Measurements from ENCODE around the gene TEK. TPM values are rescaled to one million over a fixed set of nuclear protein-coding genes. Genes with fewer than 3 reads are reported as not detected.
A peak's percentile ranks its signal among the peaks of the same experiment; 100 is the strongest.

TEK gene
- total and polyA plus RNA-seq, 4 experiments from 2014 or later, result not detected

DNA sequence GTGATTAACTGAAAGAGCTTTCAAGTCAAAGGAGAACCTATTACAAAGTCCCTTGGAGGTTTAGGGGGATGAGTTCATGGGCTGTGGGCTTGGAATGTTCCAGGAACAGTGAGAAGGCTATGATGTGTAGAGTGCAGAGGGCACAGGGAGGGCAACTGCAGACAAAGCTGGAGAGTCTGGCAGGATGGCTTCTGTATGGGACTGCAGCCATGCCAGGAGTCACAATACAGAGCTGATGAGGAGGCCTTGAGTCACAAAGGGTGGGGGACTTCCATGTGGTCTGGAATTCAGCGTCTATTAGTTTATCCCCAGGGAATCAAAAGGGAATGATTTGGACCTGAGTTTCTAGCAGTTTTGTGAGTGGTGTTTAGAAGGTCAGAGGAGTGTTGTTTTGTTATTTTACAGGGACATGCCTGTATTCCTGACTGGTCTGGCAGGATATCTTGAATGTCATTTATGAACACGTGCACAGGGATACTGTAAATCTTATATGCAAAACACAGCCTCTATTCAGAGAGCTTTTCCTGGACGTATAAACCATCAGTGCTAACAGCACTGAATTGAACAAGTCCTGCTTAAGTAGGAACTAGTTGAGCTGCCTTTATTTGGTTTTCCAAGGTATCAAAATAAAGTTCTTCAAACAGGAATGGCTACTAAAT is 14.3 kb upstream of the TEK start:
- H3K27ac Mint-ChIP-seq, result no peak overlapping the region
- H3K9me3 Mint-ChIP-seq, result peaks cover 0 to 6% (median 0%) of the 10 kb centered on the region in 8 donors
- POLR2A ChIA-PET (ENCODE audit: partially characterized antibody), result no interaction called here
- Histone ChIP-seq H3K4me1 (ENCODE audit: insufficient read depth, low read length) (no peaks in the 10 kb centered on the region), H3K27me3 (ENCODE audit: insufficient read depth, low read length) (no peaks in the 10 kb centered on the region), H3K36me3 (ENCODE audit: insufficient read depth, low read length) (no peaks in the 10 kb centered on the region), H3K9me3 (ENCODE audit: control insufficient read depth in 1 of 2, low read length in 2 of 2) (no peaks in the 10 kb centered on the region), H3K4me3 (ENCODE audit: low read length in 2 of 2) (no peak overlapping the region), H3K27ac (ENCODE audit: low read depth, low read length) (no peak overlapping the region)
- no peak overlapping the region for H3K4me3 Mint-ChIP-seq
- peaks cover 13 to 21% of the 10 kb centered on the region in 2 donors for H3K27me3 Mint-ChIP-seq
- intact Hi-C loops (cut with micrococcal nuclease), result no loop called here
- H3K36me3 Mint-ChIP-seq, result no peaks in the 10 kb centered on the region
- CTCF ChIA-PET (ENCODE audit: partially characterized antibody), result no interaction called here
- peaks cover 0 to 2% (median under 1%) of the 10 kb centered on the region in 4 donors for H3K4me1 Mint-ChIP-seq
- DNase-seq, result no peak

DNA sequence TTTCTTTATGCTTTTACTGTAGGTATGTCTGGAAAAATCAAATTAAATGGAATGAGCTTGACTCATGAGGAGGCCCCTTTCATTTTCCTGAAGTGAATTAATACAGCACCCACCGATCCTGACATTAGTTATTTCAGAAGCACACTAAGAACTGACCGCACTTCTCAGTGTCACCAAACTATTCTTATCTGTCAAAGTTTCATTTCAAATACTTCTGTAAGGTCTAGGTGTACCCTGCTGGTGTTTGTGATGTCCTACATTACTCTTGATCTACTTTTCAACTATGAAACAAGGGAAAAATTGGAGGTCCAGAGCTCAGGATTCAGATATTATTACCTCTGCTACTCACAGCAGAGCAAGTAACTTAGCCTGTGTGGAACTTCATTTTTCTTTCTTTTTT is 1.8 kb upstream of the TEK start:
- POLR2A ChIA-PET (ENCODE audit: partially characterized antibody), result no interaction called here
- H3K27me3 Mint-ChIP-seq, result peaks cover 3 to 5% of the 10 kb centered on the region in 2 donors
- CTCF ChIA-PET (ENCODE audit: partially characterized antibody), result no interaction called here
- no peaks in the 10 kb centered on the region for H3K9me3 Mint-ChIP-seq
- no peaks in the 10 kb centered on the region for H3K36me3 Mint-ChIP-seq
- H3K27me3 ChIP-seq (ENCODE audit: insufficient read depth, low read length), result no peaks in the 10 kb centered on the region
- no peak overlapping the region for H3K4me3 Mint-ChIP-seq
- H3K27ac Mint-ChIP-seq, result no peak overlapping the region
- H3K4me3 ChIP-seq (ENCODE audit: low read length in 2 of 2), result no peak overlapping the region
- H3K4me1 ChIP-seq (ENCODE audit: insufficient read depth, low read length), result no peaks in the 10 kb centered on the region
- H3K36me3 ChIP-seq (ENCODE audit: insufficient read depth, low read length), result no peaks in the 10 kb centered on the region
- H3K9me3 ChIP-seq (ENCODE audit: control insufficient read depth in 1 of 2, low read length in 2 of 2), result no peaks in the 10 kb centered on the region
- intact Hi-C loops (cut with micrococcal nuclease), result no loop called here
- no peak for DNase-seq
- H3K27ac ChIP-seq (ENCODE audit: low read depth, low read length), result no peak overlapping the region
- no peaks in the 10 kb centered on the region for H3K4me1 Mint-ChIP-seq

DNA sequence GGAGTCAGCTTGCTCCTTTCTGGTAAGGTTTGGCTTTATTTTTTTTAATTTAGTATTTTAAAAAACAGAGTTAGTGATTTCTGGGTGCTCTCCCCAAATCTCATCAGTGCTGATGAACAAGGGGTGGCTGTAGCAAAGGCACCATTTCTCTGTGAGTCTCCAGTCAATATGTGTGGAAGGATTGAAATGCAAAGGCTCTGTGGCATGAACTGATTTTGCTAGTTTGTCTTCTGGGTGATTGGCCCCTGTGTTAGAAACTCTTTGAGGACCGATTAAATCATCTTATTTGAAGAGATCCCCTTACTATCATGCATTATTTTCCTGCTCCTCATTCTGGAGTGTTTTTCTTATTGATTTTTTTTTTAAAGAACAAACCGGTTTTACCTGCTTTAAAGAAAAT is 596 bp downstream of the TEK start:
- no peaks in the 10 kb centered on the region for H3K4me1 Mint-ChIP-seq
- H3K4me3 Mint-ChIP-seq, result no peak overlapping the region
- ChIA-PET CTCF (ENCODE audit: partially characterized antibody) (no interaction called here), POLR2A (ENCODE audit: partially characterized antibody) (no interaction called here)
- no peaks in the 10 kb centered on the region for H3K36me3 Mint-ChIP-seq
- H3K27ac Mint-ChIP-seq, result no peak overlapping the region
- Histone ChIP-seq H3K27me3 (ENCODE audit: insufficient read depth, low read length) (no peaks in the 10 kb centered on the region), H3K4me1 (ENCODE audit: insufficient read depth, low read length) (no peaks in the 10 kb centered on the region), H3K36me3 (ENCODE audit: insufficient read depth, low read length) (no peaks in the 10 kb centered on the region), H3K9me3 (ENCODE audit: control insufficient read depth in 1 of 2, low read length in 2 of 2) (no peaks in the 10 kb centered on the region), H3K27ac (ENCODE audit: low read depth, low read length) (no peak overlapping the region), H3K4me3 (ENCODE audit: low read length in 2 of 2) (no peak overlapping the region)
- intact Hi-C loops (cut with micrococcal nuclease), result no loop called here
- peaks cover 3 to 9% of the 10 kb centered on the region in 2 donors for H3K27me3 Mint-ChIP-seq
- no peak for DNase-seq
- no peaks in the 10 kb centered on the region for H3K9me3 Mint-ChIP-seq

DNA sequence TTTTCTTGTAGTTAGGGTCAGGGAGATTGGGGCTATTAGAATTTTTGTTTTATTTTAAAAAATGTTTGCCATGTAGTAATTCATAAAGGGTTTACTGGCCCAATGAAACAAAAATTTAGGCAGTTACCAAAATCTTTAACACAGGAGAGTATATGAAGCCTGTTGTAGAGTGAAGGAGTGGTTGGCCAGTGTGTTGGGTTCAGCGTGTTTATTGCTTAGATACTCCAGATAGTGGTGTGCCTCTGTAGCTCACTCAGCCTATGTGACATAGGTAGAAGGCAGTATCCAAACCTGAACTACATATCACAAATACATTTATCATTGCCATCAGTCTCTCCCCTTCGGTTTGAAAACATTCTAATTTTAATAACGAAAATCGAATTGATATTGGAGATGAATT is 1.2 kb downstream of the TEK start:
- no peak overlapping the region for H3K27ac Mint-ChIP-seq
- no peaks in the 10 kb centered on the region for H3K36me3 Mint-ChIP-seq
- no peaks in the 10 kb centered on the region for H3K9me3 Mint-ChIP-seq
- ChIA-PET POLR2A (ENCODE audit: partially characterized antibody) (interaction anchor here (0.6 kb wide), 1 partner anchor 32 kb away, joined by 4 read pairs; no protein-coding TSS in a partner anchor), CTCF (ENCODE audit: partially characterized antibody) (no interaction called here)
- no peaks in the 10 kb centered on the region for H3K36me3 ChIP-seq (ENCODE audit: insufficient read depth, low read length)
- no peaks in the 10 kb centered on the region for H3K27me3 ChIP-seq (ENCODE audit: insufficient read depth, low read length)
- no peaks in the 10 kb centered on the region for H3K4me1 Mint-ChIP-seq
- H3K4me1 ChIP-seq (ENCODE audit: insufficient read depth, low read length), result no peaks in the 10 kb centered on the region
- H3K27ac ChIP-seq (ENCODE audit: low read depth, low read length), result no peak overlapping the region
- no peaks in the 10 kb centered on the region for H3K9me3 ChIP-seq (ENCODE audit: control insufficient read depth in 1 of 2, low read length in 2 of 2)
- no peak overlapping the region for H3K4me3 ChIP-seq (ENCODE audit: low read length in 2 of 2)
- no peak overlapping the region for H3K4me3 Mint-ChIP-seq
- intact Hi-C loops (cut with micrococcal nuclease), result no loop called here
- H3K27me3 Mint-ChIP-seq, result peaks cover 3 to 9% of the 10 kb centered on the region in 2 donors
- no peak for DNase-seq

DNA sequence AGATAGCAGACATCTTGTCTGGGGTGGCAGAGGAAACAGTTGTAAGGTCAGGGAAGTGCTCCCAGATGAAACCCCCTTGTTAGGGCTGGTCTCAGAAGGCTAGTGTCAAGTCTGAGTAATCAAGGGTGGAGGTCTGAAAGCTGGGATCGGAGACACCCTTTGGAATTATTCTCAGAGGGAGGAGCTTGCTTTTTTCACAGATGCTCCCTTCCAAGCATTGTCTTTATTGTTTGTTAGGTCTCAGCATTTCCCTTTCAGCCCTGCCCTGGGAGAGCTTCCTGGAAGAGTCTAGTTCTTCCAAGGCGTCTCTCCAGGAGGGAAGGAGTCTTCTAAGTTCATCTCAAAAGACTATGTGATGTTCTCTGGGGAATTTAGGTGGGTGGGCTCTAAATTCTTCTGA is 3.2 kb downstream of the TEK start:
- Mint-ChIP-seq H3K4me1 (no peaks in the 10 kb centered on the region), H3K27me3 (peaks cover 3 to 9% of the 10 kb centered on the region in 2 donors), H3K36me3 (no peaks in the 10 kb centered on the region), H3K27ac (no peak overlapping the region), H3K4me3 (no peak overlapping the region), H3K9me3 (no peaks in the 10 kb centered on the region)
- Histone ChIP-seq H3K9me3 (ENCODE audit: control insufficient read depth in 1 of 2, low read length in 2 of 2) (no peaks in the 10 kb centered on the region), H3K27ac (ENCODE audit: low read depth, low read length) (no peak overlapping the region), H3K4me1 (ENCODE audit: insufficient read depth, low read length) (no peaks in the 10 kb centered on the region), H3K36me3 (ENCODE audit: insufficient read depth, low read length) (no peaks in the 10 kb centered on the region), H3K4me3 (ENCODE audit: low read length in 2 of 2) (no peak overlapping the region), H3K27me3 (ENCODE audit: insufficient read depth, low read length) (no peaks in the 10 kb centered on the region)
- ChIA-PET POLR2A (ENCODE audit: partially characterized antibody) (no interaction called here), CTCF (ENCODE audit: partially characterized antibody) (no interaction called here)
- no peak for DNase-seq
- intact Hi-C loops (cut with micrococcal nuclease), result no loop called here

DNA sequence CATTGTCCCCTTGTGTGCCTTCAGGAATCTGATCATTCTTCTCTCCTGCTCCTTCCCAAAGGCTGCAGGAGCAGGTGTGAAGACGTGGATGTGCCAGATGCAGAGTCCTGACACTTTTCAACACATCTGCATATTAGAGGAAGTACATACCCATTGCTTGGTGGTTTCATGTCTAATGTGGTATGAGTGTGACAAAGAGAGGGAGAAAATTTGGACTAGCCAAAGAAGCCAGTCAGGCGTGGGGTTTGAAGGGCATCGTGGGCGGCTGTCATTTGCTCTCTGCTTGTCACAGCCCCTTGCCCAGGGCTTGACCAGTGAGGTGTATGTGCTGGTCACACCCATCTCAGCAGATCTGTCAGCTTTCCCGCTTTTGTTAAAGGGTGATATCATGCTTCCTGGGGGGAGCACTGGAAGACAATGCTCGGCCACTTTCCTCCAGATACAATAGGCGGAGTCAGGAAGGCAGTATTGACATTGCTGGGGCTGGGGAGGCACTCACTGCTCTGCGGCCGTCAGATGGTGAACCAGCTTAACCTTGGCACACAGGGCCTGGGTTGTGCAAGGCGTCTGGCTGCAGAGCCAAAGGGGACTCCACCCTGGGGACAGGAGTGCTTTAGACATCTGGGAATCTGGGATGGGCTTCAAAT is 8.6 kb downstream of the TEK start:
- intact Hi-C loops (cut with micrococcal nuclease), result no loop called here

DNA sequence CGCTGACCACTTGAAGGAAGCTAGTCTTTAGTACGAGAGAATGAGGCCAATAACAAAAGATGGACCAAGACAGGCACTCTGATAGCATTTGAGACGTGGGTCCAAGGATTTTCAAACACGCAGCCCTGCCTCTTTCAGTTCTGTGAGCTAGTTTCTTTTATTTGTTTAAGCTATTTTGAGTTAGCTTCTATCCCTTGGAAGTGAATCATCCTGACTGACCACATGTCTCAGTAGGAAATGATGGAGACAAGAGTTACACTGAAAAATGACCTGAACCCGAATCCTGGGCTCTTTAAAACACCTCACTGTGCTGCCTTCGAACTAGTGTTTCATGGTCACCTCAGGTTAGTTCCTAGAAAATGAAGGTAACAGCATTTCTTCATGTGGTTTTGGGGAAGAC is 9.9 kb downstream of the TEK start:
- no peak overlapping the region for H3K4me3 Mint-ChIP-seq
- H3K27me3 Mint-ChIP-seq, result peaks cover 0 to 3% of the 10 kb centered on the region in 2 donors
- POLR2A ChIA-PET (ENCODE audit: partially characterized antibody), result no interaction called here
- H3K4me1 ChIP-seq (ENCODE audit: insufficient read depth, low read length), result no peaks in the 10 kb centered on the region
- no peaks in the 10 kb centered on the region for H3K36me3 Mint-ChIP-seq
- H3K9me3 ChIP-seq (ENCODE audit: control insufficient read depth in 1 of 2, low read length in 2 of 2), result no peaks in the 10 kb centered on the region
- intact Hi-C loops (cut with micrococcal nuclease), result no loop called here
- H3K4me1 Mint-ChIP-seq, result no peaks in the 10 kb centered on the region
- CTCF ChIA-PET (ENCODE audit: partially characterized antibody), result no interaction called here
- H3K27ac Mint-ChIP-seq, result no peak overlapping the region
- H3K36me3 ChIP-seq (ENCODE audit: insufficient read depth, low read length), result no peaks in the 10 kb centered on the region
- no peak overlapping the region for H3K4me3 ChIP-seq (ENCODE audit: low read length in 2 of 2)
- no peaks in the 10 kb centered on the region for H3K27me3 ChIP-seq (ENCODE audit: insufficient read depth, low read length)
- no peak for DNase-seq
- H3K9me3 Mint-ChIP-seq, result peaks cover 0 to 2% (median 0%) of the 10 kb centered on the region in 8 donors
- no peak overlapping the region for H3K27ac ChIP-seq (ENCODE audit: low read depth, low read length)

More for the DNA sequence above, 8.6 kb downstream of the TEK start:
- H3K4me1 ChIP-seq (ENCODE audit: insufficient read depth, low read length), result no peaks in the 10 kb centered on the region
- CTCF ChIA-PET (ENCODE audit: partially characterized antibody), result no interaction called here
- H3K27ac ChIP-seq (ENCODE audit: low read depth, low read length), result no peak overlapping the region
- H3K27me3 ChIP-seq (ENCODE audit: insufficient read depth, low read length), result no peaks in the 10 kb centered on the region
- H3K9me3 Mint-ChIP-seq, result peaks cover 0 to 2% (median 0%) of the 10 kb centered on the region in 8 donors
- H3K9me3 ChIP-seq (ENCODE audit: control insufficient read depth in 1 of 2, low read length in 2 of 2), result no peaks in the 10 kb centered on the region
- peak overlapping the region in 1 of 7 donors; percentile 77 for H3K27ac Mint-ChIP-seq
- POLR2A ChIA-PET (ENCODE audit: partially characterized antibody), result no interaction called here
- peaks cover 3% of the 10 kb centered on the region in 2 donors for H3K27me3 Mint-ChIP-seq
- H3K36me3 Mint-ChIP-seq, result no peaks in the 10 kb centered on the region
- no peak for DNase-seq
- no peak overlapping the region for H3K4me3 Mint-ChIP-seq
- no peaks in the 10 kb centered on the region for H3K36me3 ChIP-seq (ENCODE audit: insufficient read depth, low read length)
- no peaks in the 10 kb centered on the region for H3K4me1 Mint-ChIP-seq
- H3K4me3 ChIP-seq (ENCODE audit: low read length in 2 of 2), result no peak overlapping the region
